Caco-2 (cell line): Measurements from ENCODE around the gene CDC42EP3. TPM values are rescaled to one million over a fixed set of nuclear protein-coding genes. Genes with fewer than 3 reads are reported as not detected.
A peak's percentile ranks its signal among the peaks of the same experiment; 100 is the strongest.

Source experiments
- BruUV-seq: library from RNA; stranded (reverse); fragments of 400-500 nt; replicated peaks from 2 replicates; lab custom pipeline; 2021; lab: Mats Ljungman, UMichigan
- CTCF ChIA-PET: fragments of 300-600 bp; sonication (Branson Sonifier 250); formaldehyde crosslinking; loops from one replicate; lab custom pipeline; 2022; ENCODE audit warnings: antibody characterized with exemption; lab: Charles Lee
- POLR2A ChIA-PET: fragments of 300-600 bp; sonication (Branson Sonifier 250); formaldehyde crosslinking; loops from one replicate; lab custom pipeline; 2022; ENCODE audit warnings: antibody characterized with exemption; lab: Charles Lee
- DNase-seq, 2 experiments: peaks; one replicate each; pipeline versions ENCODE4 v3.0.0 to v3.0.0-alpha.2; 2020 to 2022
- H3K27me3 ChIP-seq: replicated peaks from 2 replicates; pipeline ENCODE4 v1.6.0; 2011; ENCODE audit warnings: low read length; ENCODE audit not compliant: control insufficient read depth, insufficient read depth
- H3K36me3 ChIP-seq: 2 replicates; pipeline ENCODE4 v1.5.1; 2011; ENCODE audit warnings: low read length; ENCODE audit not compliant: control insufficient read depth, insufficient read depth
- H3K4me1 ChIP-seq: fragments of 250-450 bp; sonication (Bioruptor Pico); 2 replicates; pipeline ENCODE4 v1.5.1; 2020; ENCODE audit warnings: mild to moderate bottlenecking
- H3K4me3 ChIP-seq: 2 replicates; pipeline ENCODE4 v1.5.1; 2011; ENCODE audit warnings: low read depth, mild to moderate bottlenecking, control low read depth, low read length
- H3K9me3 ChIP-seq: fragments of 250-450 bp; sonication (Bioruptor Pico); 2 replicates; pipeline ENCODE4 v1.5.1; 2020; ENCODE audit warnings: mild to moderate bottlenecking, moderate library complexity
- H3K27ac Mint-ChIP-seq: one replicate; pipeline ENCODE4 v1.8.0; 2022; ENCODE audit warnings: mixed read lengths; ENCODE audit not compliant: unreplicated experiment
- H3K27me3 Mint-ChIP-seq: one replicate; pipeline ENCODE4 v1.8.0; 2022; ENCODE audit warnings: mixed read lengths; ENCODE audit not compliant: insufficient read depth, unreplicated experiment
- H3K36me3 Mint-ChIP-seq: one replicate; pipeline ENCODE4 v1.8.0; 2022; ENCODE audit warnings: mild to moderate bottlenecking, mixed read lengths; ENCODE audit not compliant: insufficient read depth, unreplicated experiment
- H3K4me1 Mint-ChIP-seq: one replicate; pipeline ENCODE4 v1.8.0; 2022; ENCODE audit warnings: low read depth, mixed read lengths; ENCODE audit not compliant: unreplicated experiment
- H3K4me3 Mint-ChIP-seq: one replicate; pipeline ENCODE4 v1.8.0; 2022; ENCODE audit warnings: mild to moderate bottlenecking, moderate library complexity, mixed read lengths; ENCODE audit not compliant: unreplicated experiment
- H3K9me3 Mint-ChIP-seq: one replicate; pipeline ENCODE4 v1.8.0; 2022; ENCODE audit warnings: mixed read lengths; ENCODE audit not compliant: unreplicated experiment
- intact Hi-C: fragments of 100-400 bp; cut with micrococcal nuclease; formaldehyde crosslinking; loops from one replicate; pipeline ENCODE4 v1.10.0; 2022; ENCODE audit not compliant: unreplicated experiment
- total RNA-seq: library from RNA; stranded (reverse); gene quantifications from 2 replicates; pipeline ENCODE4 v1.2.3, GENCODE V29; 2022
- TF ChIP-seq, protein P1 (sequence below), 2 experiments: fragments of 200-600 bp in 1 of 2; IDR thresholded peaks; 1 replicate in 1 of 2; 2 replicates in 1 of 2; pipeline versions ENCODE4 v1.5.1 to v1.8.0; 2011 to 2022; ENCODE audit warnings: antibody characterized with exemption in 1 of 2, control low read depth in 1 of 2, inconsistent platforms in 1 of 2, low read depth in 1 of 2, low read length in 1 of 2, mild to moderate bottlenecking in 1 of 2, moderate library complexity in 1 of 2; ENCODE audit not compliant: insufficient read depth in 1 of 2, severe bottlenecking in 1 of 2, unreplicated experiment in 1 of 2

Gene CDC42EP3
- total RNA-seq, 1 experiment from 2014 or later = 95.8 TPM

DNA sequence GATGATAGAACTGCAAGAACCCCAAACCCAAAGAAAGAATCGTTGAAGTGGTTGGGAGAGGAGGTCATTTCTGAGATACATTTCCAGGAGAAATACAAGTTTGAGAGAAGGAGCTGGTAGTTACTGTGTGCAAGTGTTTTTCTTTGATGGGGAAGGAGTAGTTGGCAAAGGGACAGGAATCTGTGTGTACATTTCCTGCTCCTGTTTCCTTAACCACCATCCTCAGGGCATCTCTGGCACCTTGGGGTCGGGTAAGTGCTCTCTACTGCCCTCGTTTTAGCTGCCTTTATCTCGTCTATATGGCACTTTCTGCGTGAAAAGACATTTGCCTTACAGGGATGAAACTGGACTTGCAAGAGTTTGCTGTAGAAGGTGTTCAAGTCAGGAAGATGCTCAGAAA is 27.3 kb downstream of the CDC42EP3 start:
- TF ChIP-seq, protein P1, sequence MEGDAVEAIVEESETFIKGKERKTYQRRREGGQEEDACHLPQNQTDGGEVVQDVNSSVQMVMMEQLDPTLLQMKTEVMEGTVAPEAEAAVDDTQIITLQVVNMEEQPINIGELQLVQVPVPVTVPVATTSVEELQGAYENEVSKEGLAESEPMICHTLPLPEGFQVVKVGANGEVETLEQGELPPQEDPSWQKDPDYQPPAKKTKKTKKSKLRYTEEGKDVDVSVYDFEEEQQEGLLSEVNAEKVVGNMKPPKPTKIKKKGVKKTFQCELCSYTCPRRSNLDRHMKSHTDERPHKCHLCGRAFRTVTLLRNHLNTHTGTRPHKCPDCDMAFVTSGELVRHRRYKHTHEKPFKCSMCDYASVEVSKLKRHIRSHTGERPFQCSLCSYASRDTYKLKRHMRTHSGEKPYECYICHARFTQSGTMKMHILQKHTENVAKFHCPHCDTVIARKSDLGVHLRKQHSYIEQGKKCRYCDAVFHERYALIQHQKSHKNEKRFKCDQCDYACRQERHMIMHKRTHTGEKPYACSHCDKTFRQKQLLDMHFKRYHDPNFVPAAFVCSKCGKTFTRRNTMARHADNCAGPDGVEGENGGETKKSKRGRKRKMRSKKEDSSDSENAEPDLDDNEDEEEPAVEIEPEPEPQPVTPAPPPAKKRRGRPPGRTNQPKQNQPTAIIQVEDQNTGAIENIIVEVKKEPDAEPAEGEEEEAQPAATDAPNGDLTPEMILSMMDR (IDR thresholded peaks at IDR 0.05; ENCODE audit: insufficient read depth in 1 of 2, low read depth in 1 of 2, low read length in 1 of 2, severe bottlenecking in 1 of 2, unreplicated experiment in 1 of 2) = no peak
- Histone ChIP-seq H3K4me1 (peaks cover 12% of the 10 kb centered on the region; the same call in 1 of the 2 replicates), H3K9me3 (no peaks in the 10 kb centered on the region), H3K4me3 (no peak overlapping the region), H3K36me3 (no peaks in the 10 kb centered on the region; the same call in 1 of the 2 replicates), H3K27me3 (no peaks in the 10 kb centered on the region)
- intact Hi-C loops = no loop called here
- H3K4me1 Mint-ChIP-seq = peaks cover 29% of the 10 kb centered on the region
- BruUV-seq = no TSS peak
- no peak for DNase-seq
- no peaks in the 10 kb centered on the region for H3K27me3 Mint-ChIP-seq
- H3K4me3 Mint-ChIP-seq = no peak overlapping the region
- ChIA-PET POLR2A (interaction anchor here (0.6 to 0.7 kb wide), 3 partner anchors 45 to 1794 kb away, joined by 3 to 6 read pairs (median 3); no protein-coding TSS in a partner anchor), CTCF (no interaction called here)
- no peaks in the 10 kb centered on the region for H3K9me3 Mint-ChIP-seq
- peaks cover 100% of the 10 kb centered on the region for H3K36me3 Mint-ChIP-seq
- H3K27ac Mint-ChIP-seq = peak overlapping the region; percentile 5

DNA sequence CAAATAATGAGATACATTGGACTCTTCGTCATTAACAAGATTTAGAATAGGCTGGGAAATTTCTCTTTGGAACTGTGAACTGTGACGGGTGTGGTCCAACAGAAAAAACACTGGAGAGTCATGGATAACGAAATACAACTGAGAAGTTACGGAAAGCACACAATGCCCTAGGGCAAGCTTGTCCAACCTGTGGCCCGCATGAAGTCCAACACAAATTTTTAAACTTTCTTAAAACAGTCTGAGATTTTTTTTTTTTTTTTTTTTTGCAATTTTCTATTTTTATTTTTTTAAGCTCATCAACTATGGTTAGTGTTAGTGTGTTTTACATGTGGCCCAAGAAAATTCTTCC is 27.7 kb downstream of the CDC42EP3 start:
- no peak overlapping the region for H3K4me3 ChIP-seq
- no TSS peak for BruUV-seq
- Mint-ChIP-seq H3K27ac (peak overlapping the region; percentile 5), H3K9me3 (no peaks in the 10 kb centered on the region), H3K27me3 (no peaks in the 10 kb centered on the region), H3K36me3 (peaks cover 96% of the 10 kb centered on the region), H3K4me1 (peaks cover 32% of the 10 kb centered on the region), H3K4me3 (no peak overlapping the region)
- H3K9me3 ChIP-seq = no peaks in the 10 kb centered on the region
- TF ChIP-seq, protein P1 (IDR thresholded peaks at IDR 0.05; ENCODE audit: insufficient read depth in 1 of 2, low read depth in 1 of 2, low read length in 1 of 2, severe bottlenecking in 1 of 2, unreplicated experiment in 1 of 2) = no peak
- CTCF ChIA-PET = no interaction called here
- intact Hi-C loops = no loop called here
- no peak for DNase-seq
- H3K27me3 ChIP-seq = no peaks in the 10 kb centered on the region
- peaks cover 12% of the 10 kb centered on the region; the same call in 1 of the 2 replicates for H3K4me1 ChIP-seq
- H3K36me3 ChIP-seq = no peaks in the 10 kb centered on the region; the same call in 1 of the 2 replicates
- POLR2A ChIA-PET = interaction anchor here (0.6 to 0.7 kb wide), 3 partner anchors 45 to 1794 kb away, joined by 3 to 6 read pairs (median 3); no protein-coding TSS in a partner anchor

DNA sequence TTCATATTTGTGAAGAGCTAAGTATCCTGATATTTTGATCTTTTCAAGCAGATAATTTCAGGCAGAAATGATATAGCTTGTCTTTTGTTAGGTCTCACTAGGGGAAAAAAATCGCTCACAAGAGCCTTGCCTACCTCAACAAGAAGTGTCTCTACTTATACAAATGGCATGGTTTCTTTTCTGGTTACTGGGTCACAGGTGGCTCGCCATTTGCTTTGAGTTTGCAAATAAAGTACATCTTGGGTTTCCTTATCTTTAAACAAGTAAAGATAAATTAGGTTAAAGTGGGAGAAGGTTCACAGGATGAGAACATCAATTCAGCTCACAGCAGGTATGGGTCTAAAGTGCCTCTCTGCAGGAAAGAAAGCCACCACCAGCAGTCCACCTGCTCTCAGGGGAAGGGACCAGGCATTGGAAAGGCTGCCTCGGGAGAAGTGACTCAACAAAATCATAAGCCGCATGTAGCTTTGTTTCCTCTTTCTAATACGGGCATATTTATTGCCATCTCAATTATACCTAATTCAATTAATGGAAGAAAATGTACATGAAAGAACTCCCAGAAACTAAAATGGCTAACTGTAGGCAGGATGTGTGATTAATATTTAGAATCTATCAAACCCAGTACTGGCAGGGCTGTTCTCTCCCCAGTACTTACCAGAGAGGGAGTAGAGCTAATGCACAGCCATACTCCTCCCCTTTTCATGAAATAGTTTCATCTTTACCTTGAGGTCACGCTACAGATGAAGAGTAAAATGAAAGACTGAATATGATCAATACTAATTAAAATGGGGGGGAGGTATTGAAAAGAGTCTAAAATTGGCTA is 28.3 kb downstream of the CDC42EP3 start:
- no peaks in the 10 kb centered on the region for H3K9me3 ChIP-seq
- H3K4me1 ChIP-seq = peaks cover 6% of the 10 kb centered on the region; the same call in 1 of the 2 replicates
- H3K36me3 Mint-ChIP-seq = peaks cover 91% of the 10 kb centered on the region
- POLR2A ChIA-PET = no interaction called here
- H3K36me3 ChIP-seq = no peaks in the 10 kb centered on the region; the same call in 1 of the 2 replicates
- H3K9me3 Mint-ChIP-seq = no peaks in the 10 kb centered on the region
- no peak overlapping the region for H3K4me3 Mint-ChIP-seq
- no TSS peak for BruUV-seq
- peak overlapping the region; percentile 5 for H3K27ac Mint-ChIP-seq
- H3K4me3 ChIP-seq = no peak overlapping the region
- CTCF ChIA-PET = interaction anchor here (0.7 kb wide), 1 partner anchor 189 kb away, joined by 3 read pairs; no protein-coding TSS in a partner anchor
- intact Hi-C loops = no loop called here
- DNase-seq = no peak
- H3K27me3 ChIP-seq = no peaks in the 10 kb centered on the region
- H3K4me1 Mint-ChIP-seq = peaks cover 28% of the 10 kb centered on the region
- TF ChIP-seq, protein P1 (IDR thresholded peaks at IDR 0.05; ENCODE audit: insufficient read depth in 1 of 2, low read depth in 1 of 2, low read length in 1 of 2, severe bottlenecking in 1 of 2, unreplicated experiment in 1 of 2) = no peak
- H3K27me3 Mint-ChIP-seq = no peaks in the 10 kb centered on the region
